Stimulated activated CD4-positive, alpha-beta T cell treated with anti-CD3 and anti-CD28 coated beads, Interleukin-15, amount 100 ng/mL, for 1 hour (primary cell): ENCODE measurements around the gene UBALD2.
"Not testable (repeated sequence)": the region's sequence is repeated elsewhere in the genome, so short reads cannot be mapped to it uniquely, and the experiment has no call there.

Experiments used
- DNase-seq, 2 donors: peaks; one replicate each; pipeline ENCODE4 v3.0.0-alpha.2; 2020; ENCODE audit warnings: low read depth in 1 of 2, low spot score in 1 of 2

UBALD2 gene

DNA sequence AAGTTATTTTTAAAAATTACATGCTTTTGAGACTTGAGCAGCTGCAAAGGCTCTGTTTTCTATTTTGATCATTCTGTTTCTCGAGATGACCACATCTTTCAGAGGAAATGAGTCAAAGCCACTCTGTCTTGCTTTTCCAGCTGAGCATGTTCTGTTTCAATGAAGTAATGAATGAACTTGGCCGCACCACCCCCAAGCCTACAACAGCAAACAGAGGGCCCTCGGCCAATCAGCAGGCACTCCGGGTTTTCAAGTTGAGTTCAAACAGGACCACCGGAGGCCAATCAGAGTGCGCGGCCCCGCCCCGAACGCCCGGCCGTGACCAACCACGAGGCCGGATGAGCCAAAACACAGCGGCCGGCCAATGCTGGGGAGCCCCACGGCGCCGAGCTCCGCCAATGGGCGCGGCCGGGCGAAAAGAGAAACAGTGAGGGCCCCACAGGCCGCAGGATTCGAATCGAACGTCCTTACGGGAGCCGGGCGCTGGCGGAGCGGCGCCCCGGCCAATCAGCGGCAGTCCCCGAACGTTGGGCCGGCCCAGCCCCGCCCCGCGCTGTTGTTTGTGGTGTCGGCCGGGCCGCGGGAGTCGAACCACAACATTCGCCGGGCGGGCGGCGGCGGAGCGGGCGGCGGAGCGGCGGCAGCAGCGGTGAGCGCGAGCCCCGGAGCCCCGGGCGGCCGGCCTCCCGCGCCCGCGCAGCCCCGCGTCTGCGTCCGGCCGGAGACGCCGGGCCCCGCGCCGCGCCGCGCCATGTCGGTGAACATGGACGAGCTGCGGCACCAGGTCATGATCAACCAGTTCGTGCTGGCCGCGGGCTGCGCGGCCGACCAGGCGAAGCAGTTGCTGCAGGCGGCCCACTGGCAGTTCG is at the start of gene UBALD2:
TSS of gene UBALD2 (plus strand) at position 594 of the 869 bp plus-strand sequence. CDS start at position 752, 158 bp downstream.
- DNase-seq, result peak; percentile 96 to 99

DNA sequence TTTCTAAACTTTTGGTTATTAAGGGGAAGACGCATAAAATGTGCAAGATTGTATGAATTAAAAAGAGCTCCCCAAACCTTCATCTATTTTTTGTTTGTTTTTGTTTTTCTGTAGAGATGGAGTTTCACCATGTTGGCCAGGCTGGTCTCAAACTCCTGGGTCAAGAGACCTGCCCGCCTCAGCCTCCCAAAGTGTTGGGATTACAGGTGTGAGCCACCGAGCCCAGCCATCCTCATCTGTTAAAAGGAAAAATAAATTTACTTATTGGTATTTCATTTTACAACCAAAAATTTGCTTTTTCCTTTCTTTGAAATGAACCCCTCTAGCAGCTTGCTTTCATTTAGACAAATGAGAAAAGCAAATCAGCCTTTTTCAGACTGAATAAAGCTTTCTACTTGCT is 48.1 kb upstream of the UBALD2 start:
- no peak for DNase-seq

DNA sequence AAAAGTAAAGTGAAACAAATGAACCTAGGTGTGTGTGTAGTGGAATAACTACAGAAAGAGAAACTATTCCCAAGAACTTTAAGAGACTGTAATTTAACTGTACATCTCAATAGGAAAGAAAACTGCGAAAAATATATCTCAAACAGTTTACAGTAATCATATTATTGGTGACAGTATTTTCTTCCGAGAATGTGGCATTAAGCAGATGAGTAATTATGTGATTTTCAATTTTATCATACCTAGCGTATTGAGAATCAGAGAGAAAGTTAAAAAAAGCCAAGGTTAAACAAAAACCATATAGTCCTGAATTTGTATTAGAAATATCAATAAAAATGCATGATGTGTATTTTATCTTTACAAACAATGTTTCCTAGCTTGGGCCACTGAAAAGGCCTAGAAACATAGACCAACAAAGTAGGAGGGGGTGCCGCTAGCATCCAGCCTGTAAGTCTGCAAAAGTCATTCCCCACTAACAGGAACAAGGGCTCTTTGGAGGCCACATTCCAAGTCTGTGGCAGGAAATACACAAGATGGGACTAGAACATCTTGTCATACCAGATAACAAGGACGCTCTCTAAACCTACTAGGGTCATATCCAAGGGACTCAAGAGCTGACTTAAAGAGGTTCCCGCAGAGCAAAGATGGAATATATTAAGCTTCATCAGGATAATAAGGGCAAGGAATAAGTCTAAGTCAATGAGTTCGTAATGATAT is 45.3 kb upstream of the UBALD2 start:
- no peak for DNase-seq

DNA sequence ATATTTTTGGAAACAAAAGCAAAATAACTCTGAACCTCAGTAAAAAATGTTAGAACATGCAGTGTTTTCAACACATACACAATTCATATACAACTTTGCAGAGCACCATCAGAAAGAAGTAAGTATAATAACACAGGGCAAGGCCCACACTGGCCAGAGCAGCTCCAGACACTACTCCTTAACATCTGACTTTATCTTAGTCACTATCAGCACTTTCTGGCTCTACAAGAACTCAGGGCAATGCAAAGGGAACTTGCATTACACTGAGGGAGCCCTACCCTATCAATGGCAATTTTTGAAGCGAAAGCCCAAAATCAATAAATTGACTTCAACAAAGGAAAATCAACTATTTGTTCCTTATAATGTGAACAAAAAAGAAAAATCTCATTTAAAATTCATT is 41.3 kb upstream of the UBALD2 start:
- no peak for DNase-seq

DNA sequence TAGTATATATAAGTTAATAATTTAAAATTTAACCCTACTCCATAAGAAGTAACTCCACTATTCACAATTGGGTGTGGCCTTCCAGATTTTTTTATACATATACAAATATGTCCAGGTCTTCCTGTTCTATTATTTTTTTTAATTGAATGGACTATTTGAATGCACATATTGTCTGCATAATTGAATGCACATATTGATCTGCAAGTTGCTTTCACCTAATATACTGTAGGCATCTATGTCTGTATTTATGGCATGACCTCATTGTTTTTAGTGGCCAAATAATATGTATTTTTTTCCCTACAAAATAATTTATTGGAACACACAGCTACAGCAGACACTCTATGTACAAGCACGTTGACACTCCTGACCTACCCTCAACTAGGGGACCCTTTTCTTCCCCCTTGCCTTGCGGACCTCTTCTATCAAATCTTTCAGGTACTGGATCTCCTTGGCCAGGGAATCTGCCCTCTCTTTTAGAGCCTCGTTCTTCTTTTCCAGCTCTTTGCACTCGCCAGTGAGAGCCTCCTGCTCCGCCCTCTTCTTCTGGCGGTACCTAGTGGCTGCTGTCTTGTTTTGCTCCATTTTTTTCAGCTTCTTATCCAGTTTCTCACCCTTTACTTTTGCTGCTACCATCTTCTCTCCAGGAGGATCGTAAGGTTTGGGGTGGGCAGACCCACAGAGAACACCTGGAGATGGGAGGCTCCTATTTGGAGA is 39.6 kb upstream of the UBALD2 start:
- not testable (repeated sequence) for DNase-seq

DNA sequence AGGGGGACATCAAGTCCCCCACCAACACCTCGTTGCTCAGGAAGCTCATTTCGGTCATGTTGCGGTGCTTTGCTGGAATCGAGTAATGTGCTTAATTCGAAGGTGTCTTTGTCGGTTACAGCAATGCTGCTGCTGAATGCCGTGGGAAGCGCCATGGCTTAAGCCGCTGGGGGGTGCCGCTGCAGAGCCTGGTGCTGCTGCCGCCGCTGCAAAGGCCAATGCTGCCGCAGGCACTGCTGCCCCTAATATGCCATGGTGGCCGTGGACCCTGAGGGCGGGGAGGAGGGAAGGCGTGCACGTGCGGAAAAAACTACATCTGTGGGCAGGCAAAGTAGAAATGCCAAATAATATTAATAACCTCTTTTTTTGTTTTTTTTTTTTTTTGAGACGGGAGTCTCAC is 38.4 kb upstream of the UBALD2 start:
- not testable (repeated sequence) for DNase-seq

DNA sequence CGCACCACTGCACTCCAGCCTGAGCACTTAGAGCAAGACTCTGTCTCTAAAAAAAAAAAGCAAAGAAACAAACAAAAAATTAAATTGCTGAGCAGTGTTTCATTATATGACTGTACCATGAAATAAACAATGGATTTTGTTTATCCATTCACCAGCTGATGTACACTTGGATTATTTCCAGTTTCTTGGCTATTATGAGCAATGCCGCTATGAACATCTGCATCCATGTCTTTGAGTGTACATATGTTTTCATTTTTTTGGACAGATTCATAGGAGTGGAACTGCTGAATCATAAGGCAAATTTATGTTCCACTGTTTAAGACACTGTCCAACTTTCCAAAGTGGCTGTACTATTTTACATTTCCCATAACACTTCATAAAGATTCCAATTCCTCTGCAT is 32.8 kb upstream of the UBALD2 start:
- no peak for DNase-seq

DNA sequence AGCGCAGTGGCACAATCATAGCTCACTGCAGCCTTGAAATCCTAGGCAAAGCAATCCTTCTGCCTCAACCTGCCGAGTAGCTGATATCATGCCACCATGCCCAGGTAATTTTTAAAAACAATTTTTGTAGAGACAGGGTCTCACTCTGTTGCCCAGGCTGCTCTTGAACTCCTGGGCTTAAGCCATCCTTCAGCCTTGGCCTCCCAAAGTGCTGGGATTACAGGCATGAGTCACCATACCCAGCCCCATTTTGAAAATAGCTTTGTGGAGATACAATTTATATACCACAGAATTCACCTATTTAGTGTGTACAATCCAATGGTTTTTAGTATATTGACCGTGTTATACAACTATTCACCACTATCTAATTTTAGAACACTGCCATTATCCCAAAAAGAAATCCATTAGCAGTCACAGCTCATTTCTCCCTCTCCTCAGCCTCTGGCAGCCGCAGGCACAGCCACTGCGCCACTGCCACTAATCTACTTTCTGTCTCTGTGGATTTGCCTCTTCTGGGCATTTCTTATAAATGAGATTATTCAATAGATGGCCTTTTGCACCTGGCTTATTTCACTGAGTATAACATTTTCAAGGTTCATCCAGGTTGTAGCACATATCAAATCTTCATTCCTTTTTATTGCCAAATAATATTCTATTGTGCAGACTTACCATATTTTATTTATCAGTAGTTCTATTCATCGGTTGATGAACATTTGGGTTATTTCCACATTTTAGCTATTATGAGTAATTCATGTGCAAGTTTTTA is 31.4 kb upstream of the UBALD2 start:
- DNase-seq, result no peak

DNA sequence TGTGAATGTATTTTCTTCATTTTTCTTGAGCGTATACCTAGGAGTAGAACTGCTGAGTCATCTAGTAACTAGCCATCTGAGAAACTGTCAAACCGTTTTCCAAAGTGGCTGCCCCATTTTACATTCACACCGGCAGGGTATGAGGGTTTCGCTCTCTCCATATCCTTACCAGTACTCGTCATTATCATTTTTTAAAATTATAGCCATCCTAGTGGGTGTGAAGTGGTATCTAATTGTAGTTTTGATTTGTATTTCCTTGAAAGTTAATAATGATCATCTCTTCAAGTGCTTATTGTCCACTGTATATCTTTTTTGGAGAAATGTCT is 30.8 kb upstream of the UBALD2 start:
- no peak for DNase-seq

DNA sequence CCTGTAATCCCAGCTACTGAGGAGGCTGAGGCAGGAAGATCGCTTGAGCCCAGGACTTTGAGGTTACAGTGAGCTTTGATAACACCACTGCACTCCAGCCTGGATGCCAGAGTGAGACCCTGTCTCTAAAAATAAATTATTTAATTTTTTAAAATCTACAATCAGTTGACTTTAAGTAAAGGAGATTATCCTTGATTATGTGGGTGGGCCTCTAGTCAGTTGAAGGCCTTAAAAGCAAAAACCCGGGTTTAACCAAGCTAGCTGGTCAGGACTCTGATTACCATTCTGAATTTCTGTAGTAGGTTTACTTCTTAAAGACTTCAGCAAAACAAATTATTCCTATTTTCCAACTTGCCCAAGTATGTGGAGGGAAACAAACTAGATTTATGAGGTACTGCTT is 29.3 kb upstream of the UBALD2 start:
- DNase-seq, result no peak

DNA sequence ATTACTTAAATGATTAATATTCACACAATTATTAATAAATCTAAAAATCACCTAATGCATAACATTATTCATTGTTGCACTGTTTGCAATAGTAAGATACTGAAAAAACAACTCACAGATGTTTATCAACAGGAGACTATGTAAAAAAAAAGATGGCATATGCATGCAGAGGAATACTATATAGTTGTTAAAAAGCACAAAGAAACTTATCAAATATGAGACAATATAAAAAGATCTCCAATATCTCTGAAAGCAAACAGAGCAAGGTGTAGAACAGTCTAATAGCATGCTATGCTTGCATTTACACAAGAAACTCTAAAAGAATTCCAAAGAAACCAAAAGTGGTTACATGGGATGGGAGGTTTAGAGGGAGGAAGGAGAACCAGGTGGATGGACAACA is 28.5 kb upstream of the UBALD2 start:
- DNase-seq, result no peak

DNA sequence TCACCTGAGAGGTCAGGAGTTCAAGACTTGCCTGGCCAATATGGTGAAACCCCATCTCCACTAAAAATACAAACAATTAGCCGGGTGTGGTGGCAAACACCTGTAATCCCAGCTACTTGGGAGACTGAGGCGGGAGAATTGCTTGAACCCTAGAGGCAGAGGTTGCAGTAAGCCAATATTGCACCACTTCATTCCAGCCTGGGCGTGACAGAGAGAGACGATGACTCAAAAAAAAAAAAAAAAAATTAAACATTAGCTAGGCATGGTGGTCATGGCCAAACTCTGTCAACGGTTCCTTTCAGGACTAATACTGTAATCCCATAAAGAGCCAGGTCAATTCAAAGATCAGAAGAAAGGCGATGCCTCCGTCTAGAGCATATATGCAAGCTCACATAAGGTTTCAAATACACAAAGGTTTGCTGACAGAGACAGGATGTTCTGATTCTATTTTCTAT is 27.3 kb upstream of the UBALD2 start:
- no peak for DNase-seq

DNA sequence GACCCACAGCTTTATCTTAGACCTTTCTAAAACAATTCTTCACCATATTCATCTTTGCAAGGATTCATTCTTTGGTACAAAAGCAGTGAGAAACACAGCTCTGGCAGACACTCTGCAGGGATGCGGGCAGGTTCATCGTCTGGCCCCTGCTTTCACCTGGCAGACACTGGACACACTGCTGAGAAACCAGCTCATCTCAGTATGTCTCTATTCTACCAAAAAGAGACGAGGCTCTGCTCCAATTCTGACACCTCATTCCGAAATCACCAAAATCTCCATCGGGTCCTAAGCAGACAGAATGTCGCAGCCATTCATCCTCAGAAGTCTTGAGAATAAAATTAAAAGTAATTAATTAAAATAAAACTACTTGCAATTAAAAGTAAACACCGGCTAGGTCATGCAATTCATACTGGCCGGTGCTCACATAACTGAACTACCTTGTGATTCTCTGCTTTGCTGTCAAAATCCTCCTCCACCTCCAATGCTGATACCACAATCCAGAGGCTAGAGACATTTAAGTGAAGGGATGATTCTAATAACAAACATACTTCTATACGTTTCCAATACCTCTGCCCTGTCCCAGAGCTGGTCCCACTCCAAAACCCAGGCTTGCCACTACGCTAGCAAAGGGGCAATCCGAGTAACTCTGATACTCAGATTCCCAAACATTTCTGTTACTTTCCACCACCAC is 26.2 kb upstream of the UBALD2 start:
- no peak for DNase-seq

DNA sequence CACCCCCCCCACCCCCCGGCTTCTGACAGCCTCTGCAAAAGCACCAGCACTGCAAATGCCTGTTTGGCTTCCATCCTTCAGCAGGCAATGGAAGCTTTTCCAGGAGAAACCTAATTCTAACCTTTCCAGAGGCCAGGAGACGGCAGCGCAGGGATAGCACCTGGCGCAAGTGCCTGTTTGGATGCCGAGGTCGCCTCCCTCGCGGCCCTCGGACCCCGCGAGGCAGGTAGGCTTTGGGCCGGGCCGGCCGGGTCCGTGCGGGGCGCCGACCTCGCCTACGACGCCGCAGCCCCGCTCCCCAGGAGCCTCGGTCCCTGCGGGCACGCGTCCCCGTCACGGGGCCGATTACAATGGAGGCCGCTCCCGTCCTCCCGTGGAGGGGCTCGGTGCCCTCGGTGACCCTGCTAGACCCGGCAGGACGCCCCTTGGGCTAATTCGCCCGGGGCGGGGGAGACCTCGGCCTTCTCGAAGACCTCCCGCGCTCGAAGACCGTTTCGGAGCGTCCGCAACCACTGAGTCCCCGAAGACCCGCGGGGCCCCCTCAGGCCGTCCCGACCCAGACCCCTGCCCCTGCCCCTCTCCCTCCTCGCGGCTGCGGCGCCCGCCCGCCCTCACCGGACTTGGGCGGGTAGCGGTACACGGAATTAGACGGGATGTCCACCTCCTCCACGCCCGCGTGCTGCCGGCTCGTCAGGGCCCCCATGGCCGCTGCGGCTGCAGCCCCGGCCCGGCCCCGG is 25.4 kb upstream of the UBALD2 start:
- no peak for DNase-seq

DNA sequence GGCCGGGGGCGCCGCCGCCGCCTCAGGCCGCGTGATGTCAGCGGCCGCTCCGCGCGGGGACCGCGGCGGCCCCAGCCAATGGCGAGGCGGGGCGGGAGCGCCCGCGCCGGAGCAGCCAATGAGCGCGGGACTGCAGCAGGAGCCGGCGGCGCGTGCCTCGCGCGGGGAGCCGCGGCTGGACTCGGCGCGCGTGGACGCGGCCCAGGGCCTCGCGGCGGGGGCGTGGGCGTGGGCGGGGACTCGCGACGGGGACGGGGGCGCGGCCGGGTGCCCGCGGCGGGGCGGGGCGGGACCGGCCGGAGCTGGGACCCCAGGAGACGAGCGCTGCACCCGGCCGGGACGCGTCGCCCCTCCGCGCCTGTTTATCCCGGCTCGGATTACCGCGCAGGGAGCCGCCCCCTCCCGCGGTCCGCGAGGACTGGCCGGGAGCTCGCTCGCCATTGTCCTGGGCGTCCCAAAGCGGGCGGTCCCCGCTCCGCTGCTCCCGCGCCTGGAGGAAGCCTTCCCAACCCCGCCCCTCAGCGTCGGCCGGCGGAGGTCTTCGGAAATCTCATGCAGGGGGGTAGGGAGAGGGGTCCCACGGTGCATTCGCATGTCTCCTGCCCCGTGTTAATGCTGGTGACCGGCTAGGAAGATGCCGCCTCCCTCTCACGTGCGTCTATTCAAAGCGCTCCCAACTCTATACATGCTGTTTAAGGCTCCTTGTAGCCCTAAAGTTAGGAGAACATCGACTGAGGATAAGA is 24.5 kb upstream of the UBALD2 start, which contains the start of gene RNF157:
TSS of gene RNF157 (minus strand) at position 33 of the 743 bp plus-strand sequence. CDS start 253 bp downstream, outside the sequence.
- DNase-seq, result peak; percentile 52 to 55

DNA sequence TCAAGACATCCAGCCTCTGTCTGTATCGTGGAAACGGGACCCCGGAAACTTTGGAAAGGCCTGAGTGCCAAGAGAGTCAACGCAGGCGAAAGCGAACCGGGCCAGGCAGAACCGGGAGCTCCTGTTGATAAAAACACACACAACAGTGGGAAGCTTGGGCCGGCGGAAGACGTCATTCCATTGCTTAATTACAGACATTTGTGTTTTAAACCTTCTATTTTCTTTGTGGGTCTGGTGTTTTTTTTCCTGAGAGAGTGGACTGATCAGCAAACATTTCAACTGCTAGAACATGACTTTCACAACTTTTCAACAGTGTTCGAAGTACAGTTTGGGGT is 24.0 kb upstream of the UBALD2 start:
- DNase-seq, result no peak

DNA sequence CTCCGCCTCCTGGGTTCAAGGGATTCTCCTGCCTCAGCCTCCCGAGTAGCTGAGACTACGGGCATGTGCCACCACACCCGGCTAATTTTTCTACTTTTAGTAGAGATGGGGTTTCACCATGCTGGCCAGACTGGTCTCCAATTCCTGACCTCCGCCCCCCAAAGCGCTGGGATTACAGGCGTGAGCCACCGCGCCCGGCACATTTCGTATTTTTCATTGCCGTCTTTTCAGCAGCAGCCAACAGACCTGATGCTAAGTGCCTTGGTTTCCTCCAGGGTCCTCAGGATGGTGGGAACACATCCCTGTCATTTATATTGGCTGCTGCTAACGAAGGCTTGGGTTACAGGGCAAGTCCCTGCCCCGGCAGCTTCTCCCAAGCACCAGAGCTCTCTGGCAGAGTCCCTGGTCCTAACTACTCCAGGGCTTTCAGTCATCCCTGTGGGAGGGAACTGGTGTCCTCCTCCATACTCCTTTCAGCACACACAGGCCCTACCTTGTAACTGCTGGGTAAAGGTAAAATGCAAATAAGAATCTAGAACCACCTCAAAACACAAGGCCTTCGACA is 23.4 kb upstream of the UBALD2 start:
- DNase-seq, result no peak

DNA sequence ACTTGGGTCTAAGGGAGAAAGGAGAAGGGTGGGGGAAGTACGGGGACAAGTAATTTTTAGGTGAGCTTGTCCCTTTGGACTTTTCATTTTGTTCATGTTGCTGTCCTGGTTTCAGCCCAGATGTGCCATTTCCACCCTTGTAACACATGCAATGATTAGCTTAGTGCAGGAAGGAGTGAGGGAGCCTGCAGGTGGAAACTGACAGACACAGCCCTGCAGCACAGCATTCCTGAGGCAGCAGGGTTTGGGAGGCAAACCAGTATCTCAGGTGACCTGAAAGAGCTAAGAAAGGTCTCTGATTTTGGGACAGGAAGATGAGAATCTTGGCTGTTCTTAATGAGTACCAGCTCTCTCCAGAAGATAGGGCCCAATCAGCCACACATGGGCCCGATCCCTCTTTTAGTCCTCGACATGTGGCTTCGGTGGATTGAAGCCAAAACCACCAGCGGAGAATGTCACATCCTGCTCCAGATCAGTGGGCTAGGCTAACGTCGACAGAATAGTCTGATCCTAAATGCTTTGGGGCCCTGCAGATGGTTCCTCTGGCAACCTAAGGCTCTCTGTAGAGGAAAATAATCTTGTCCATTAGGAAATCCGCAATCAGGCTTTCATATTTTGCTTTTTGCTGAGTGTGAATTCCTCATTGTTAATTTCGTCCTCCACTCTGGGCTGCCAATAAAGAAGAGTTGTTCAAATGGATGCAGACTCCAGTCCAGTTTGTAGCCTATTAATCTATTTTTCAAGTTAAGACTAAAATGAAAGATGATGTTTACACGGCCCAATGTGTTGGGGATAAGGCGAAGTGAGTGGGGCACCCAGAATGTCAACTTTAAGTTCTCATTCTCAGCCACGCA is 21.1 kb upstream of the UBALD2 start:
- no peak for DNase-seq
